Measurements from ENCODE around the gene ANKH. TPM values are rescaled to one million over a fixed set of nuclear protein-coding genes. Genes with fewer than 3 reads are reported as not detected.

Gene ANKH
- polyA plus RNA-seq, 3 donors: 12.9 to 18.7 (median 14.0) TPM

- no peak for DNase-seq (ENCODE audit: low read depth in 3 of 3, low spot score in 2 of 3)
Observed at GRCh38 chr5:14767735-14768507, 103.7 kb downstream of the ANKH start.

GRCh38 chr5:14767053-14767452, 104.5 kb downstream of the ANKH start:
- DNase-seq (ENCODE audit: low read depth in 3 of 3, low spot score in 2 of 3): no peak

GRCh38 chr5:14766584-14766983, 105.0 kb downstream of the ANKH start:
- DNase-seq (ENCODE audit: low read depth in 3 of 3, low spot score in 2 of 3): no peak

- no peak for DNase-seq (ENCODE audit: low read depth in 3 of 3, low spot score in 2 of 3)
Observed at GRCh38 chr5:14765587-14765986, 106.0 kb downstream of the ANKH start.

- no peak for DNase-seq (ENCODE audit: low read depth in 3 of 3, low spot score in 2 of 3)
Observed at GRCh38 chr5:14762549-14763216, 108.9 kb downstream of the ANKH start.

GRCh38 chr5:14760548-14761002, 111.0 kb downstream of the ANKH start:
- DNase-seq (ENCODE audit: low read depth in 3 of 3, low spot score in 2 of 3): no peak

GRCh38 chr5:14759744-14760547, 111.6 kb downstream of the ANKH start:
- DNase-seq (ENCODE audit: low read depth in 3 of 3, low spot score in 2 of 3): no peak

GRCh38 chr5:14757850-14758249, 113.7 kb downstream of the ANKH start:
- no peak for DNase-seq (ENCODE audit: low read depth in 3 of 3, low spot score in 2 of 3)

GRCh38 chr5:14756478-14756877, 115.1 kb downstream of the ANKH start:
- DNase-seq (ENCODE audit: low read depth in 3 of 3, low spot score in 2 of 3): no peak

- DNase-seq (ENCODE audit: low read depth in 3 of 3, low spot score in 2 of 3): no peak
Observed at GRCh38 chr5:14753947-14754346, 117.6 kb downstream of the ANKH start.

- DNase-seq (ENCODE audit: low read depth in 3 of 3, low spot score in 2 of 3): no peak
Observed at GRCh38 chr5:14753292-14753691, 118.3 kb downstream of the ANKH start.

GRCh38 chr5:14752497-14753071, 119.0 kb downstream of the ANKH start:
- no peak for DNase-seq (ENCODE audit: low read depth in 3 of 3, low spot score in 2 of 3)

- DNase-seq (ENCODE audit: low read depth in 3 of 3, low spot score in 2 of 3): no peak
Observed at GRCh38 chr5:14750712-14751111, 120.9 kb downstream of the ANKH start.

GRCh38 chr5:14749579-14750101, 121.9 kb downstream of the ANKH start:
- no peak for DNase-seq (ENCODE audit: low read depth in 3 of 3, low spot score in 2 of 3)

- no peak for DNase-seq (ENCODE audit: low read depth in 3 of 3, low spot score in 2 of 3)
Observed at GRCh38 chr5:14748180-14748900, 123.2 kb downstream of the ANKH start.

- DNase-seq (ENCODE audit: low read depth in 3 of 3, low spot score in 2 of 3): no peak
Observed at GRCh38 chr5:14745753-14746152, 125.8 kb downstream of the ANKH start.

- no peak for DNase-seq (ENCODE audit: low read depth in 3 of 3, low spot score in 2 of 3)
Observed at GRCh38 chr5:14745188-14745563, 126.4 kb downstream of the ANKH start.

- DNase-seq (ENCODE audit: low read depth in 3 of 3, low spot score in 2 of 3): no peak
Observed at GRCh38 chr5:14744296-14745187, 127.0 kb downstream of the ANKH start.

Measured in right renal cortex interstitium (tissue), 3 donors.